ENCODE measurements around the gene TMEM198. TPM values are rescaled to one million over a fixed set of nuclear protein-coding genes. Genes with fewer than 3 reads are reported as not detected.

TMEM198 gene
- total RNA-seq, 2 experiments from 2014 or later, result 2.5 to 6.6 TPM

DNA sequence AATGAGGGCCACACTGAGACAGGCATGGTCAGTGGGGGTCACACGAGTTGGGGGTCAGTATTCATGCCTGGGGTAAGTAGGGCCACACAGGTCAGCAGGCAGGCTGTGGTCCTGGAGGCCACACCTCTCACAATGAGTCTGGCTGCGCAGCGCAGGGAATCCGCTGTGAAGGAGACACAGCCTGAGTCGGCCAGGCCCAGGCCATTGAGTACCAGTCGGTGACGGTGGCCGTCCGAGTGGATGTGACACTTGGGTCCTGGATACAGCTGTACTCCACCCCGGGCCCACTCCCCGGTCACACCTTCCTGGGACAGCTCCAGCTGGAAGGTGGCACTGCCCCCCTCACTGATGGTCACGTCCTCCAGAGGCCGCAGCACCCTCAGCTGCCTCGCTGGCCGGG is 10.5 kb downstream of the TMEM198 start:
- Histone ChIP-seq H3K36me3 (ENCODE audit: insufficient read depth, low read length) (no peaks in the 10 kb centered on the region), H3K27ac (ENCODE audit: low read depth, low read length, poor library complexity, severe bottlenecking) (no peak overlapping the region), H3K9me3 (ENCODE audit: low read length) (no peaks in the 10 kb centered on the region), H3K9me2 (ENCODE audit: insufficient read depth, low read length) (no peaks in the 10 kb centered on the region), H3K79me2 (ENCODE audit: insufficient read depth, low read depth, low read length) (no peaks in the 10 kb centered on the region), H3K4me1 (ENCODE audit: insufficient read depth, low read length, poor library complexity, severe bottlenecking) (peaks cover 7% of the 10 kb centered on the region), H3K4me3 (ENCODE audit: low read depth, low read length, poor library complexity, severe bottlenecking) (no peak overlapping the region), H3K4me2 (ENCODE audit: low read length) (no peak overlapping the region), H2AFZ (ENCODE audit: low read length) (no peak overlapping the region), H4K20me1 (ENCODE audit: insufficient read depth, low read length) (no peaks in the 10 kb centered on the region)
- ChIA-PET CTCF (ENCODE audit: unreplicated experiment) (no interaction called here), POLR2A (no interaction called here)
- no TSS peak for BruUV-seq (replicated peaks)
- no peak for DNase-seq (ENCODE audit: low spot score)
- no peak for TF ChIP-seq EZH2phosphoT487 (IDR thresholded peaks at IDR 0.05; ENCODE audit: borderline replicate concordance, low read depth, low read length)
- TF ChIP-seq, protein P1, sequence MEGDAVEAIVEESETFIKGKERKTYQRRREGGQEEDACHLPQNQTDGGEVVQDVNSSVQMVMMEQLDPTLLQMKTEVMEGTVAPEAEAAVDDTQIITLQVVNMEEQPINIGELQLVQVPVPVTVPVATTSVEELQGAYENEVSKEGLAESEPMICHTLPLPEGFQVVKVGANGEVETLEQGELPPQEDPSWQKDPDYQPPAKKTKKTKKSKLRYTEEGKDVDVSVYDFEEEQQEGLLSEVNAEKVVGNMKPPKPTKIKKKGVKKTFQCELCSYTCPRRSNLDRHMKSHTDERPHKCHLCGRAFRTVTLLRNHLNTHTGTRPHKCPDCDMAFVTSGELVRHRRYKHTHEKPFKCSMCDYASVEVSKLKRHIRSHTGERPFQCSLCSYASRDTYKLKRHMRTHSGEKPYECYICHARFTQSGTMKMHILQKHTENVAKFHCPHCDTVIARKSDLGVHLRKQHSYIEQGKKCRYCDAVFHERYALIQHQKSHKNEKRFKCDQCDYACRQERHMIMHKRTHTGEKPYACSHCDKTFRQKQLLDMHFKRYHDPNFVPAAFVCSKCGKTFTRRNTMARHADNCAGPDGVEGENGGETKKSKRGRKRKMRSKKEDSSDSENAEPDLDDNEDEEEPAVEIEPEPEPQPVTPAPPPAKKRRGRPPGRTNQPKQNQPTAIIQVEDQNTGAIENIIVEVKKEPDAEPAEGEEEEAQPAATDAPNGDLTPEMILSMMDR (conservative IDR thresholded peaks at IDR 0.05; ENCODE audit: low read length), result no peak
- intact Hi-C loops (cut with micrococcal nuclease; ENCODE audit: unreplicated experiment), result no loop called here

DNA sequence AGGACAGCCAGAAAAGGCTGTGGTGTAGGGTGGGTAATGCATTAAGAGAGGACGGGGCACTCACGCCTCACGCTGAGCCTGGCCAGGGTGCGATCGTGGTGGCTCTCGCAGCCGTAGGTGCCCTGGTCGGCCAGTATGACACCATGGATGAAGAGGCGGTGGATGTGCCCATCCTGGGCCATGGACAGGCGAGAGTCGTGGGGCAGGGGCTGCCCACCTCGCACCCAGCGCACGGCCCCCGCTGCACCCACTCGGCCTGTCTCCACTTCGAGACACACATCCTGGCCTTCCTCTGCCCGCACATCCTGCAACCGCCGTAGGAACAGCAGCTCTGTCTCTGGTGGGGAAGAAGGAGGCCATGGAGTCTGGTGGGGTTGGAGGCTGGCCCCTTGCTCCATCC is 12.1 kb downstream of the TMEM198 start:
- Histone ChIP-seq H3K4me3 (ENCODE audit: low read depth, low read length, poor library complexity, severe bottlenecking) (no peak overlapping the region), H3K4me2 (ENCODE audit: low read length) (no peak overlapping the region), H3K79me2 (ENCODE audit: insufficient read depth, low read depth, low read length) (no peaks in the 10 kb centered on the region), H3K36me3 (ENCODE audit: insufficient read depth, low read length) (no peaks in the 10 kb centered on the region), H3K9me3 (ENCODE audit: low read length) (no peaks in the 10 kb centered on the region), H3K9me2 (ENCODE audit: insufficient read depth, low read length) (no peaks in the 10 kb centered on the region), H3K27ac (ENCODE audit: low read depth, low read length, poor library complexity, severe bottlenecking) (no peak overlapping the region), H2AFZ (ENCODE audit: low read length) (no peak overlapping the region), H3K4me1 (ENCODE audit: insufficient read depth, low read length, poor library complexity, severe bottlenecking) (peaks cover 7% of the 10 kb centered on the region), H4K20me1 (ENCODE audit: insufficient read depth, low read length) (no peaks in the 10 kb centered on the region)
- no peak for TF ChIP-seq EZH2phosphoT487 (IDR thresholded peaks at IDR 0.05; ENCODE audit: borderline replicate concordance, low read depth, low read length)
- TF ChIP-seq, protein P1 (conservative IDR thresholded peaks at IDR 0.05; ENCODE audit: low read length), result no peak
- DNase-seq (ENCODE audit: low spot score), result no peak
- intact Hi-C loops (cut with micrococcal nuclease; ENCODE audit: unreplicated experiment), result no loop called here
- no TSS peak for BruUV-seq (replicated peaks)
- CTCF ChIA-PET (ENCODE audit: unreplicated experiment), result no interaction called here
- POLR2A ChIA-PET, result no interaction called here

- H2AFZ ChIP-seq (ENCODE audit: low read length), result no peak overlapping the region
- H3K36me3 ChIP-seq (ENCODE audit: insufficient read depth, low read length), result no peaks in the 10 kb centered on the region
- no peaks in the 10 kb centered on the region for H3K9me2 ChIP-seq (ENCODE audit: insufficient read depth, low read length)
- ChIA-PET POLR2A (no interaction called here), CTCF (ENCODE audit: unreplicated experiment) (no interaction called here)
- intact Hi-C loops (cut with micrococcal nuclease; ENCODE audit: unreplicated experiment), result no loop called here
- H3K79me2 ChIP-seq (ENCODE audit: insufficient read depth, low read depth, low read length), result no peaks in the 10 kb centered on the region
- DNase-seq (ENCODE audit: low spot score), result no peak
- no peak for TF ChIP-seq EZH2phosphoT487 (IDR thresholded peaks at IDR 0.05; ENCODE audit: borderline replicate concordance, low read depth, low read length)
- TF ChIP-seq, protein P1 (conservative IDR thresholded peaks at IDR 0.05; ENCODE audit: low read length), result no peak
- no peak overlapping the region for H3K4me3 ChIP-seq (ENCODE audit: low read depth, low read length, poor library complexity, severe bottlenecking)
- H3K4me1 ChIP-seq (ENCODE audit: insufficient read depth, low read length, poor library complexity, severe bottlenecking), result peaks cover 7% of the 10 kb centered on the region
- BruUV-seq (replicated peaks), result no TSS peak
- H3K4me2 ChIP-seq (ENCODE audit: low read length), result no peak overlapping the region
- no peak overlapping the region for H3K27ac ChIP-seq (ENCODE audit: low read depth, low read length, poor library complexity, severe bottlenecking)
- H4K20me1 ChIP-seq (ENCODE audit: insufficient read depth, low read length), result no peaks in the 10 kb centered on the region
- no peaks in the 10 kb centered on the region for H3K9me3 ChIP-seq (ENCODE audit: low read length)
These were observed 12.6 kb downstream of the TMEM198 start for GRCh38 chr2:219556413-219556812.
